ENCODE data around the gene NOP53. TPM values are rescaled to one million over a fixed set of nuclear protein-coding genes. Genes with fewer than 3 reads are reported as not detected.
A peak's percentile ranks its signal among the peaks of the same experiment; 100 is the strongest.

NOP53 gene
- total RNA-seq, 1 donor from 2014 or later = 89.9 TPM

DNA sequence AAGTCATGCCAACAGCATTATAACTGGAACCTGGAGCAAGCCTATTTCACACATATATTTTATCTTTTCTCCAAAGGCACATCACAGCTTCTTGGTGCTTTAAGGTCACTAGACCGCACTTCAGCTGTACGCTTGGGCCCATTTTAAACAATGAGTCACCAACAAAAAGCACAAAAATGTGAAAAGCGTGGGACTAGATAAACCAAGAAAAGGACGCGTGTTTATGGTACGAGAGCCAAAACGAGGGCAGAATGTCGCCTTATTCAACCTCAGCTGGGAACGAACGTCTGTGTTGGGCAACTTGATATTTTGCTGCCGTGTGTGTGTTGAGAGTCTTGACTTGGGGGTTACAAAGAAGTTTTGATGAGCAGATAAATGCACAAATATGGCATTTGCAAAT, 41.3 kb upstream of the NOP53 start:
- FAIRE-seq = no peak
- H3K9ac ChIP-seq (ENCODE audit: low read length) = no peak overlapping the region
- no peak overlapping the region for H3K4me3 Mint-ChIP-seq (ENCODE audit: unreplicated experiment)
- H3K4me3 ChIP-seq (ENCODE audit: insufficient read depth, low read depth, low read length) = no peak overlapping the region
- H3K36me3 Mint-ChIP-seq (ENCODE audit: low read depth, unreplicated experiment) = peaks cover 10% of the 10 kb centered on the region
- H4K20me1 ChIP-seq (ENCODE audit: insufficient read depth, low read length) = peaks cover 32% of the 10 kb centered on the region
- peaks cover 11% of the 10 kb centered on the region for H3K4me1 ChIP-seq (ENCODE audit: insufficient read depth, low read length)
- H3K4me1 Mint-ChIP-seq (ENCODE audit: low read depth, unreplicated experiment) = no peaks in the 10 kb centered on the region
- H3K27me3 ChIP-seq (ENCODE audit: insufficient read depth, low read length) = no peaks in the 10 kb centered on the region
- peaks cover 2% of the 10 kb centered on the region for H3K27me3 Mint-ChIP-seq (ENCODE audit: low read depth, unreplicated experiment)
- H3K27ac Mint-ChIP-seq (ENCODE audit: unreplicated experiment) = no peak overlapping the region
- no peaks in the 10 kb centered on the region for H3K9me3 ChIP-seq (ENCODE audit: insufficient read depth, low read depth, low read length)
- no peak overlapping the region for H2AFZ ChIP-seq (ENCODE audit: low read depth, low read length)
- no peak overlapping the region for H3K27ac ChIP-seq (ENCODE audit: low read depth, low read length)
- peak; percentile 91 for DNase-seq (ENCODE audit: low read depth)
- H3K79me2 ChIP-seq (ENCODE audit: insufficient read depth, low read length) = no peaks in the 10 kb centered on the region
- no peaks in the 10 kb centered on the region for H3K9me3 Mint-ChIP-seq (ENCODE audit: unreplicated experiment)
- TF ChIP-seq EZH2 (IDR thresholded peaks at IDR 0.05; ENCODE audit: insufficient read depth, low read length) = no peak
- TF ChIP-seq, protein P1, sequence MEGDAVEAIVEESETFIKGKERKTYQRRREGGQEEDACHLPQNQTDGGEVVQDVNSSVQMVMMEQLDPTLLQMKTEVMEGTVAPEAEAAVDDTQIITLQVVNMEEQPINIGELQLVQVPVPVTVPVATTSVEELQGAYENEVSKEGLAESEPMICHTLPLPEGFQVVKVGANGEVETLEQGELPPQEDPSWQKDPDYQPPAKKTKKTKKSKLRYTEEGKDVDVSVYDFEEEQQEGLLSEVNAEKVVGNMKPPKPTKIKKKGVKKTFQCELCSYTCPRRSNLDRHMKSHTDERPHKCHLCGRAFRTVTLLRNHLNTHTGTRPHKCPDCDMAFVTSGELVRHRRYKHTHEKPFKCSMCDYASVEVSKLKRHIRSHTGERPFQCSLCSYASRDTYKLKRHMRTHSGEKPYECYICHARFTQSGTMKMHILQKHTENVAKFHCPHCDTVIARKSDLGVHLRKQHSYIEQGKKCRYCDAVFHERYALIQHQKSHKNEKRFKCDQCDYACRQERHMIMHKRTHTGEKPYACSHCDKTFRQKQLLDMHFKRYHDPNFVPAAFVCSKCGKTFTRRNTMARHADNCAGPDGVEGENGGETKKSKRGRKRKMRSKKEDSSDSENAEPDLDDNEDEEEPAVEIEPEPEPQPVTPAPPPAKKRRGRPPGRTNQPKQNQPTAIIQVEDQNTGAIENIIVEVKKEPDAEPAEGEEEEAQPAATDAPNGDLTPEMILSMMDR (IDR thresholded peaks at IDR 0.05; ENCODE audit: insufficient read depth, low read depth, low read length) = no peak
- peak overlapping the region; percentile 12 for H3K4me2 ChIP-seq (ENCODE audit: low read length)
- peaks cover 9% of the 10 kb centered on the region for H3K36me3 ChIP-seq (ENCODE audit: insufficient read depth, low read length)

DNA sequence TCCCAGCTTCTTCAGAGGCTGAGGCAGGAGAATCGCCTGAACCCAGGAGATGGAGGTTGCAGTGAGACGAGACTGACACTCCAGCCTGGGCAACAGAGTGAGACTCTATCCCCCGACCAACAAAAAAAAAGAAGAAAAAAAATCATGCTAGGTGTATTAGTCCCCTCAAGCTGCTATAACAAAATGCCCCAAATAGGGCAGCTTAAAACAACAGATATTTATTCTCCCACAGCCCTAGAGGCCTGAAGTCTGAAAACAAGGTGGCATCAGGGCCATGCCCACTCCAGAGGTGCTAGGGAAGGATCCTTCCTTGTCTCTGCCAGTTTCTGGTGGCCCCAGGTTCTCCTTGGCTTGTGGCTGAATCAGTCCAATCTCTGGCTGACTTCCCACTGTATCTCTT, 40.7 kb upstream of the NOP53 start:
- no peak for DNase-seq (ENCODE audit: low read depth)
- peaks cover 2% of the 10 kb centered on the region for H3K27me3 Mint-ChIP-seq (ENCODE audit: low read depth, unreplicated experiment)
- Histone ChIP-seq H3K4me1 (ENCODE audit: insufficient read depth, low read length) (peaks cover 11% of the 10 kb centered on the region), H3K27me3 (ENCODE audit: insufficient read depth, low read length) (no peaks in the 10 kb centered on the region), H3K9me3 (ENCODE audit: insufficient read depth, low read depth, low read length) (no peaks in the 10 kb centered on the region), H3K36me3 (ENCODE audit: insufficient read depth, low read length) (peaks cover 6% of the 10 kb centered on the region), H3K4me2 (ENCODE audit: low read length) (no peak overlapping the region), H2AFZ (ENCODE audit: low read depth, low read length) (no peak overlapping the region), H3K27ac (ENCODE audit: low read depth, low read length) (no peak overlapping the region), H3K4me3 (ENCODE audit: insufficient read depth, low read depth, low read length) (no peak overlapping the region), H3K9ac (ENCODE audit: low read length) (no peak overlapping the region), H3K79me2 (ENCODE audit: insufficient read depth, low read length) (no peaks in the 10 kb centered on the region), H4K20me1 (ENCODE audit: insufficient read depth, low read length) (peaks cover 26% of the 10 kb centered on the region)
- H3K9me3 Mint-ChIP-seq (ENCODE audit: unreplicated experiment) = no peaks in the 10 kb centered on the region
- no peak for FAIRE-seq
- no peak overlapping the region for H3K27ac Mint-ChIP-seq (ENCODE audit: unreplicated experiment)
- H3K4me3 Mint-ChIP-seq (ENCODE audit: unreplicated experiment) = no peak overlapping the region
- TF ChIP-seq EZH2 (IDR thresholded peaks at IDR 0.05; ENCODE audit: insufficient read depth, low read length) = no peak
- TF ChIP-seq, protein P1 (IDR thresholded peaks at IDR 0.05; ENCODE audit: insufficient read depth, low read depth, low read length) = no peak
- no peaks in the 10 kb centered on the region for H3K4me1 Mint-ChIP-seq (ENCODE audit: low read depth, unreplicated experiment)
- peaks cover 10% of the 10 kb centered on the region for H3K36me3 Mint-ChIP-seq (ENCODE audit: low read depth, unreplicated experiment)

DNA sequence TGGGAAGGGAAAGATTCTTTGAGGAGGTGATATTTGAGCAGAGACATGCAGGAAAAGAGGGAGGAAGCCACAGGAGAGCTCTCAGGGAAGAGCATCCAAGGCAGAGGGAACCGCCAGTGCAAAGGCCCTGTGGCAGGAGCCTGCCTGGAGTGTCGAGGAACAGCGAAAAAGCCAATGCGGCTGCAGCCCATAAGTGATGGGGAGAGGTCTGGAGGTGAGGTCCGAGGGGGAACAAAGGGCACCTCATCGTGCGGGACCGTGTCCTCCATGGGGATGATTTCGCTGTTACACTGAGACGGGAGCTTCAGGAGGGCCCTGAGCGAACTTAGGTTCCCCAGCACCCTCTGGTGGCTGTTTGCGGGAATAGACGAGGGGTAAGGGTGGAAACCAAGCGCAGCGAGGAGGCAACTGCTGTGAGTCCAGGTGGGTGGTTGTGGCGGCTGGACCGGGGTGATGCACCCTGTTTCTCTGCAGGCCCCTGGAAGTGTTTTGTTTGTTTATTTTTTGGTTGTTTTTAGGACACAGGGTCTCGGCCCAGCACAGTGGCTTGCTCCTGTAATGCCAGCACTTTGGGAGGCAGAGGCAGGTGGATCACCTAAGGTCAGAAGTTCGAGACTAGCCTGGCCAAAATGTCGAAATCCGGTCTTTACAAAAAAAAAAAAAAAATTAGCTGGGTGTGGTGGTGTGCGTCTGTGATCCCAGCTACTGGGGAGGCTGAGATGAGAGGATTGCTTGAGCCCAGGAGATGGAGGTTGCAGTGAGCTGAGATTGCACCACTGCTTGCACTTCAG, 38.0 kb upstream of the NOP53 start:
- no peaks in the 10 kb centered on the region for H3K79me2 ChIP-seq (ENCODE audit: insufficient read depth, low read length)
- H3K27me3 Mint-ChIP-seq (ENCODE audit: low read depth, unreplicated experiment) = peaks cover 2% of the 10 kb centered on the region
- H3K27ac ChIP-seq (ENCODE audit: low read depth, low read length) = no peak overlapping the region
- no peaks in the 10 kb centered on the region for H3K9me3 Mint-ChIP-seq (ENCODE audit: unreplicated experiment)
- H3K4me2 ChIP-seq (ENCODE audit: low read length) = no peak overlapping the region
- H3K4me3 ChIP-seq (ENCODE audit: insufficient read depth, low read depth, low read length) = no peak overlapping the region
- no peak overlapping the region for H3K27ac Mint-ChIP-seq (ENCODE audit: unreplicated experiment)
- peak; percentile 38 for DNase-seq (ENCODE audit: low read depth)
- no peak overlapping the region for H3K9ac ChIP-seq (ENCODE audit: low read length)
- peaks cover 18% of the 10 kb centered on the region for H4K20me1 ChIP-seq (ENCODE audit: insufficient read depth, low read length)
- no peaks in the 10 kb centered on the region for H3K27me3 ChIP-seq (ENCODE audit: insufficient read depth, low read length)
- H3K36me3 Mint-ChIP-seq (ENCODE audit: low read depth, unreplicated experiment) = peaks cover 10% of the 10 kb centered on the region
- peaks cover 11% of the 10 kb centered on the region for H3K4me1 ChIP-seq (ENCODE audit: insufficient read depth, low read length)
- TF ChIP-seq EZH2 (IDR thresholded peaks at IDR 0.05; ENCODE audit: insufficient read depth, low read length) = no peak
- TF ChIP-seq, protein P1 (IDR thresholded peaks at IDR 0.05; ENCODE audit: insufficient read depth, low read depth, low read length) = peak; percentile 73
- no peak overlapping the region for H2AFZ ChIP-seq (ENCODE audit: low read depth, low read length)
- H3K4me1 Mint-ChIP-seq (ENCODE audit: low read depth, unreplicated experiment) = no peaks in the 10 kb centered on the region
- H3K9me3 ChIP-seq (ENCODE audit: insufficient read depth, low read depth, low read length) = no peaks in the 10 kb centered on the region
- H3K4me3 Mint-ChIP-seq (ENCODE audit: unreplicated experiment) = peak overlapping the region; percentile 11
- FAIRE-seq = peak; percentile 17
- no peaks in the 10 kb centered on the region for H3K36me3 ChIP-seq (ENCODE audit: insufficient read depth, low read length)

All from astrocyte (in vitro differentiated cells and primary cell).